A549 (cell line): Measurements from ENCODE around the gene TNFRSF13B.

ENCODE experiments used
- BHLHE40 ChIP-seq: IDR thresholded peaks from 2 replicates; pipeline ENCODE4 v1.6.1; 2012; ENCODE audit warnings: low read depth, low read length, inconsistent platforms
- CTCF ChIP-seq: fragments of >200 bp; sonication (Bioruptor Twin); formaldehyde crosslinking; IDR thresholded peaks from 3 replicates; pipeline ENCODE4 v1.5.1; 2016
- ELK1 ChIP-seq: fragments of 150-350 bp; IDR thresholded peaks from 2 replicates; pipeline ENCODE4 v1.6.1; 2014; ENCODE audit warnings: low read depth, mild to moderate bottlenecking, low read length
- HOXA7 ChIP-seq: fragments of 250-450 bp; sonication (Bioruptor Pico); IDR thresholded peaks from 2 replicates; pipeline ENCODE4 v1.5.0; 2020; ENCODE audit warnings: mild to moderate bottlenecking, moderate library complexity
- MAX ChIP-seq: IDR thresholded peaks from 2 replicates; pipeline ENCODE4 v1.6.1; 2012
- MAZ ChIP-seq: fragments of 150-350 bp; IDR thresholded peaks from 2 replicates; pipeline ENCODE4 v1.6.1; 2014; ENCODE audit warnings: antibody characterized with exemption, low read depth, low read length, borderline replicate concordance
- NR3C1 ChIP-seq: fragments of >200 bp; sonication (Bioruptor Twin); formaldehyde crosslinking; IDR thresholded peaks from 3 replicates; pipeline ENCODE4 v1.6.1; 2017
- POLR2A ChIP-seq: IDR thresholded peaks from 2 replicates; pipeline ENCODE4 v1.6.1; 2012; ENCODE audit warnings: mild to moderate bottlenecking, low read length
- POLR2AphosphoS2 ChIP-seq: conservative IDR thresholded peaks from 2 replicates; pipeline ENCODE4 v1.6.1; 2012; ENCODE audit warnings: low read length, improper control_type of control experiment, inconsistent platforms
- REST ChIP-seq: fragments of 200-600 bp; sonication (generic); IDR thresholded peaks from 2 replicates; pipeline ENCODE4 v1.6.1; 2016; ENCODE audit warnings: antibody characterized with exemption, mild to moderate bottlenecking, moderate library complexity

- TF ChIP-seq ELK1 (no peak), CTCF (no peak), BHLHE40 (no peak), POLR2A (no peak), NR3C1 (no peak), POLR2AphosphoS2 (no peak), MAX (no peak), REST (no peak), MAZ (no peak), HOXA7 (CRISPR knock-in tag) (no peak)
Observed at GRCh38 chr17:16908273-16908672, 63.6 kb downstream of the TNFRSF13B start.
